NCI-H187 treated with DMSO at 0.1 percent for 48 hours (cell line): ENCODE measurements around the gene GSG1L.

Experiments
- DNase-seq: peaks from one replicate; lab custom pipeline; 2025; lab: John Stamatoyannopoulos, UW

The GSG1L gene

GRCh38 chr16:27818246-27818645 lies 245.3 kb downstream of the GSG1L start:
- no peak for DNase-seq

GRCh38 chr16:27817038-27817437 lies 246.5 kb downstream of the GSG1L start:
- no peak for DNase-seq

GRCh38 chr16:27816561-27816960 lies 247.0 kb downstream of the GSG1L start:
- no peak for DNase-seq

- DNase-seq, result no peak
Observed at GRCh38 chr16:27813591-27813990, 249.9 kb downstream of the GSG1L start.

GRCh38 chr16:27811881-27812280 lies 251.6 kb downstream of the GSG1L start:
- DNase-seq, result no peak

GRCh38 chr16:27806986-27807385 lies 256.5 kb downstream of the GSG1L start:
- DNase-seq, result no peak

GRCh38 chr16:27806388-27806787 lies 257.1 kb downstream of the GSG1L start:
- no peak for DNase-seq

- DNase-seq, result no peak
Observed at GRCh38 chr16:27805828-27806351, 257.6 kb downstream of the GSG1L start.

GRCh38 chr16:27803775-27804549 lies 259.6 kb downstream of the GSG1L start:
- DNase-seq, result no peak

- no peak for DNase-seq
Observed at GRCh38 chr16:27802664-27803439, 260.7 kb downstream of the GSG1L start.

GRCh38 chr16:27801289-27801945 lies 262.1 kb downstream of the GSG1L start:
- no peak for DNase-seq

- no peak for DNase-seq
Observed at GRCh38 chr16:27800817-27801216, 262.7 kb downstream of the GSG1L start.

- DNase-seq, result no peak
Observed at GRCh38 chr16:27799896-27800295, 263.6 kb downstream of the GSG1L start.

- DNase-seq, result no peak
Observed at GRCh38 chr16:27798241-27798640, 265.3 kb downstream of the GSG1L start.

GRCh38 chr16:27795992-27796614 lies 267.4 kb downstream of the GSG1L start:
- no peak for DNase-seq

GRCh38 chr16:27793249-27793622 lies 270.3 kb downstream of the GSG1L start:
- DNase-seq, result no peak

- no peak for DNase-seq
Observed at GRCh38 chr16:27792486-27793248, 270.8 kb downstream of the GSG1L start.

GRCh38 chr16:27791404-27791719 lies 272.2 kb downstream of the GSG1L start:
- DNase-seq, result no peak

GRCh38 chr16:27790546-27791403 lies 272.7 kb downstream of the GSG1L start:
- DNase-seq, result no peak

GRCh38 chr16:27789595-27790241 lies 273.8 kb downstream of the GSG1L start:
- no peak for DNase-seq
